SK-N-SH (cell line): ENCODE data around the gene AUTS2. TPM values are rescaled to one million over a fixed set of nuclear protein-coding genes. Genes with fewer than 3 reads are reported as not detected.

Experiments
- CTCF ChIA-PET: fragments of 300-600, 350-600 bp; formaldehyde crosslinking; extraction: SDS; loops from one replicate; lab custom pipeline; 2021; lab: Yijun Ruan, JAX
- POLR2A ChIA-PET: fragments of 350-600 bp; sonication (Branson Sonifier 250); formaldehyde crosslinking; extraction: SDS; loops from one replicate; lab custom pipeline; 2020; ENCODE audit warnings: antibody characterized with exemption, inconsistent platforms; lab: Yijun Ruan, JAX
- DNase-seq: peaks from one replicate; pipeline ENCODE4 v3.0.0; 2012
- H2AFZ ChIP-seq: fragments of 200-600 bp; sonication (generic); 2 replicates; pipeline ENCODE4 v1.8.1; 2016; ENCODE audit warnings: antibody characterized with exemption, mild to moderate bottlenecking, low read depth
- H3F3A ChIP-seq: fragments of 200-600 bp; sonication (generic); replicated peaks from 2 replicates; pipeline ENCODE3; 2016; ENCODE audit warnings: antibody characterized with exemption, mild to moderate bottlenecking; ENCODE audit not compliant: insufficient read depth
- H3K27ac ChIP-seq, 2 experiments: fragments of 200-500 bp in 1 of 2; fragments of 200-600 bp in 1 of 2; sonication (Bioruptor generic) in 1 of 2; sonication (generic), shearing (Covaris generic) in 1 of 2; 2 replicates each; pipeline versions ENCODE4 v1.5.1 to v1.6.1; 2014 to 2016; ENCODE audit warnings: low read depth in 2 of 2, inconsistent platforms in 1 of 2, low read length in 1 of 2, mild to moderate bottlenecking in 1 of 2, mixed read lengths in 1 of 2
- H3K27me3 ChIP-seq: fragments of 200-600 bp; sonication (generic), shearing (Covaris generic); 2 replicates; pipeline ENCODE4 v1.6.1; 2016; ENCODE audit warnings: mixed run types; ENCODE audit not compliant: insufficient read depth
- H3K36me3 ChIP-seq, 2 experiments: fragments of 200-500 bp in 1 of 2; fragments of 200-600 bp in 1 of 2; sonication (Bioruptor generic) in 1 of 2; sonication (generic) in 1 of 2; replicated peaks in 1 of 2; 2 replicates each; pipeline versions ENCODE3 to v1.5.1; 2014 to 2016; ENCODE audit warnings: low read length in 1 of 2, mild to moderate bottlenecking in 1 of 2; ENCODE audit not compliant: insufficient read depth in 2 of 2, control insufficient read depth in 1 of 2
- H3K4me1 ChIP-seq, 2 experiments: fragments of 200-500 bp in 1 of 2; fragments of 200-600 bp in 1 of 2; sonication (Bioruptor generic) in 1 of 2; sonication (generic), shearing (Covaris generic) in 1 of 2; 2 replicates each; pipeline versions ENCODE4 v1.5.1 to v1.6.1; 2014 to 2016; ENCODE audit warnings: low read depth in 1 of 2, low read length in 1 of 2, mixed run types in 1 of 2; ENCODE audit not compliant: insufficient read depth in 2 of 2, control insufficient read depth in 1 of 2
- H3K4me2 ChIP-seq: fragments of 200-600 bp; sonication (generic), shearing (Covaris generic); 2 replicates; pipeline ENCODE4 v1.6.1; 2017; ENCODE audit warnings: mixed run types
- H3K4me3 ChIP-seq, 2 experiments: fragments of 200-500 bp in 1 of 2; fragments of 200-600 bp in 1 of 2; sonication (Bioruptor generic) in 1 of 2; sonication (generic), shearing (Covaris generic) in 1 of 2; 2 replicates each; pipeline versions ENCODE4 v1.5.1 to v1.8.1; 2014 to 2016; ENCODE audit warnings: low read depth in 2 of 2, inconsistent platforms in 1 of 2, low read length in 1 of 2, mild to moderate bottlenecking in 1 of 2, mixed read lengths in 1 of 2, moderate library complexity in 1 of 2
- H3K79me2 ChIP-seq: fragments of 200-600 bp; sonication (generic); 2 replicates; pipeline ENCODE4 v1.8.1; 2017; ENCODE audit warnings: mild to moderate bottlenecking; ENCODE audit not compliant: insufficient read depth
- H3K9ac ChIP-seq: fragments of 200-600 bp; sonication (generic); 2 replicates; pipeline ENCODE4 v1.6.1; 2017; ENCODE audit warnings: mixed run types
- H3K9me2 ChIP-seq: fragments of 200-600 bp; sonication (generic); 2 replicates; pipeline ENCODE4 v1.6.1; 2017; ENCODE audit warnings: mixed run types
- H3K9me3 ChIP-seq: fragments of 200-600 bp; sonication (generic); 2 replicates; pipeline ENCODE4 v1.6.1; 2017; ENCODE audit warnings: mixed run types, mild to moderate bottlenecking, moderate library complexity
- H4K20me1 ChIP-seq: fragments of 200-600 bp; sonication (generic); 2 replicates; pipeline ENCODE4 v1.6.1; 2017; ENCODE audit warnings: mild to moderate bottlenecking, mixed run types; ENCODE audit not compliant: insufficient read depth
- CHD2 ChIP-seq: fragments of 150-350 bp; IDR thresholded peaks from 2 replicates; pipeline ENCODE4 v1.6.1; 2018; ENCODE audit warnings: low read length; ENCODE audit not compliant: partially characterized antibody
- ELF1 ChIP-seq: IDR thresholded peaks from 2 replicates; pipeline ENCODE4 v1.4.0; 2012
- EP300 ChIP-seq, 2 experiments: IDR thresholded peaks; 2 replicates each; pipeline versions ENCODE4 v1.4.0 to v1.6.1; 2012; ENCODE audit warnings: borderline replicate concordance in 1 of 2, low read depth in 1 of 2, low read length in 1 of 2
- EZH2phosphoT487 ChIP-seq: fragments of 200-600 bp; sonication (generic); IDR thresholded peaks from 2 replicates; pipeline ENCODE4 v1.6.1; 2017; ENCODE audit warnings: low read depth, mixed run types, mild to moderate bottlenecking, antibody characterized with exemption, moderate library complexity, borderline replicate concordance
- FOXJ3 ChIP-seq: sonication (generic); formaldehyde crosslinking; IDR thresholded peaks from 2 replicates; pipeline ENCODE4 v1.5.1; 2020; ENCODE audit warnings: mild to moderate bottlenecking, missing genetic modification reagents
- FOXM1 ChIP-seq: IDR thresholded peaks from 2 replicates; pipeline ENCODE4 v1.4.0; 2012; ENCODE audit warnings: low read depth, mild to moderate bottlenecking
- GABPA ChIP-seq: IDR thresholded peaks from 2 replicates; pipeline ENCODE4 v1.4.0; 2012; ENCODE audit warnings: low read depth, mild to moderate bottlenecking
- JUND ChIP-seq: IDR thresholded peaks from 2 replicates; pipeline ENCODE4 v1.4.0; 2012
- MEF2A ChIP-seq: IDR thresholded peaks from 2 replicates; pipeline ENCODE4 v1.4.0; 2012; ENCODE audit warnings: low read depth, borderline replicate concordance
- NFIC ChIP-seq: IDR thresholded peaks from 2 replicates; pipeline ENCODE4 v1.4.0; 2012; ENCODE audit warnings: borderline replicate concordance
- RFX5 ChIP-seq: IDR thresholded peaks from 2 replicates; pipeline ENCODE4 v1.6.1; 2012; ENCODE audit warnings: mild to moderate bottlenecking, improper control_type of control experiment, low read length
- RXRA ChIP-seq: IDR thresholded peaks from 2 replicates; pipeline ENCODE4 v1.4.0; 2012; ENCODE audit warnings: low read depth, mild to moderate bottlenecking, borderline replicate concordance
- SMC3 ChIP-seq: IDR thresholded peaks from 2 replicates; pipeline ENCODE4 v1.6.1; 2012; ENCODE audit warnings: low read depth, low read length, improper control_type of control experiment
- TAF1 ChIP-seq: IDR thresholded peaks from 2 replicates; pipeline ENCODE4 v1.6.1; 2012; ENCODE audit warnings: low read depth, mild to moderate bottlenecking, low read length, moderate library complexity, borderline replicate concordance
- YY1 ChIP-seq: IDR thresholded peaks from 2 replicates; pipeline ENCODE4 v1.4.0; 2012; ENCODE audit warnings: low read depth, mild to moderate bottlenecking
- WGBS: methylation state at CpG from one replicate; pipeline ENCODE4 v1.1.6; 2017; ENCODE audit warnings: low lambda C conversion rate; 5-methylcytosine and 5-hydroxymethylcytosine counted together
- polyA plus RNA-seq, 3 experiments: library from polyadenylated mRNA; depleted of rRNA; stranded (reverse); fragments of >200 nt; gene quantifications; 2 replicates each; pipeline ENCODE4 v1.2.3, GENCODE V29; 2012
- TF ChIP-seq, protein P1 (sequence below): IDR thresholded peaks from 2 replicates; pipeline ENCODE4; 2012
- TF ChIP-seq, protein P2 (sequence below): IDR thresholded peaks from 2 replicates; pipeline ENCODE4 v1.6.1; 2012; ENCODE audit warnings: mild to moderate bottlenecking, low read depth, low read length, moderate library complexity
- TF ChIP-seq, protein P3 (sequence below): fragments of 200-600 bp; sonication (generic); IDR thresholded peaks from 2 replicates; pipeline ENCODE4 v1.6.1; 2017; ENCODE audit warnings: antibody characterized with exemption, mild to moderate bottlenecking, moderate library complexity

The AUTS2 gene
- polyA plus RNA-seq, 1 of the 3 experiments (the other 2 are of a cell fraction), result 15.6 TPM

DNA sequence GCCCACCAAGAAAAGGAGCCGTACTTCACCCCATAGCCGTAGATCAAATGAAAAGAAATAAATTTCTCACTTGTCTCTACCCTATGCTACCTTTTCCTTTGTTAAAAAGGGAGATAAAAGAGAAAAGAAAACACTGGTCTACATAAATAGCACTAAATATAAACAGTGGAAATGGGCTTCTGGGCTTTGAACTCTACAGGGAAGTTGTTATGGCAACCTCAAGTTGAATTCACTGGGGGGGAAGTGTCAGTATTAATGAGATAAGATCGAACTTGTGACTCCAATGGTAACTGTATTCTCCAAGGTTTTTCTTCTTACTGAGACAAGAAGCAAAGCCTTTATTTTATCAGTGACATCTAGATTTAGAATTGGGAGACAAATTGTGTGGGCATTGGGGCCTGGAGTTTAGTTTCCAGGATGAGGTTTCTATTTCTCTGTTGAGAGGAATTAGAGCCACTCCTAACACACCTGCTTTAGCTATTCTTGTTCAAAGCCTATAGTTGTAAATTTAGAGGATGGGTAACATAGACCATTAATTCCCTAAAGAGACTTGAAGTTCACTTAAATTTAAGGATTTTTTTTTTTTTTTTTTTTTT lies 929.3 kb downstream of the AUTS2 start:
- CTCF ChIA-PET, result no interaction called here
- Histone ChIP-seq H3K9me3 (no peaks in the 10 kb centered on the region), H3K9me2 (no peaks in the 10 kb centered on the region), H3K27ac (no peak overlapping the region), H3K9ac (no peak overlapping the region)
- POLR2A ChIA-PET, result no interaction called here
- TF ChIP-seq RFX5 (no peak), CHD2 (no peak), ELF1 (no peak), SMC3 (no peak), MEF2A (no peak), FOXM1 (no peak), RXRA (no peak), EP300 (IDR thresholded peaks at IDR 0.05; ENCODE audit: borderline replicate concordance in 1 of 2, low read depth in 1 of 2, low read length in 1 of 2) (no peak), GABPA (no peak), YY1 (no peak), TAF1 (no peak)
- TF ChIP-seq, protein P1, sequence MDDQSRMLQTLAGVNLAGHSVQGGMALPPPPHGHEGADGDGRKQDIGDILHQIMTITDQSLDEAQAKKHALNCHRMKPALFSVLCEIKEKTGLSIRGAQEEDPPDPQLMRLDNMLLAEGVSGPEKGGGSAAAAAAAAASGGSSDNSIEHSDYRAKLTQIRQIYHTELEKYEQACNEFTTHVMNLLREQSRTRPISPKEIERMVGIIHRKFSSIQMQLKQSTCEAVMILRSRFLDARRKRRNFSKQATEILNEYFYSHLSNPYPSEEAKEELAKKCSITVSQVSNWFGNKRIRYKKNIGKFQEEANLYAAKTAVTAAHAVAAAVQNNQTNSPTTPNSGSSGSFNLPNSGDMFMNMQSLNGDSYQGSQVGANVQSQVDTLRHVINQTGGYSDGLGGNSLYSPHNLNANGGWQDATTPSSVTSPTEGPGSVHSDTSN, result no peak
- TF ChIP-seq, protein P2, sequence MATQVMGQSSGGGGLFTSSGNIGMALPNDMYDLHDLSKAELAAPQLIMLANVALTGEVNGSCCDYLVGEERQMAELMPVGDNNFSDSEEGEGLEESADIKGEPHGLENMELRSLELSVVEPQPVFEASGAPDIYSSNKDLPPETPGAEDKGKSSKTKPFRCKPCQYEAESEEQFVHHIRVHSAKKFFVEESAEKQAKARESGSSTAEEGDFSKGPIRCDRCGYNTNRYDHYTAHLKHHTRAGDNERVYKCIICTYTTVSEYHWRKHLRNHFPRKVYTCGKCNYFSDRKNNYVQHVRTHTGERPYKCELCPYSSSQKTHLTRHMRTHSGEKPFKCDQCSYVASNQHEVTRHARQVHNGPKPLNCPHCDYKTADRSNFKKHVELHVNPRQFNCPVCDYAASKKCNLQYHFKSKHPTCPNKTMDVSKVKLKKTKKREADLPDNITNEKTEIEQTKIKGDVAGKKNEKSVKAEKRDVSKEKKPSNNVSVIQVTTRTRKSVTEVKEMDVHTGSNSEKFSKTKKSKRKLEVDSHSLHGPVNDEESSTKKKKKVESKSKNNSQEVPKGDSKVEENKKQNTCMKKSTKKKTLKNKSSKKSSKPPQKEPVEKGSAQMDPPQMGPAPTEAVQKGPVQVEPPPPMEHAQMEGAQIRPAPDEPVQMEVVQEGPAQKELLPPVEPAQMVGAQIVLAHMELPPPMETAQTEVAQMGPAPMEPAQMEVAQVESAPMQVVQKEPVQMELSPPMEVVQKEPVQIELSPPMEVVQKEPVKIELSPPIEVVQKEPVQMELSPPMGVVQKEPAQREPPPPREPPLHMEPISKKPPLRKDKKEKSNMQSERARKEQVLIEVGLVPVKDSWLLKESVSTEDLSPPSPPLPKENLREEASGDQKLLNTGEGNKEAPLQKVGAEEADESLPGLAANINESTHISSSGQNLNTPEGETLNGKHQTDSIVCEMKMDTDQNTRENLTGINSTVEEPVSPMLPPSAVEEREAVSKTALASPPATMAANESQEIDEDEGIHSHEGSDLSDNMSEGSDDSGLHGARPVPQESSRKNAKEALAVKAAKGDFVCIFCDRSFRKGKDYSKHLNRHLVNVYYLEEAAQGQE, result no peak
- TF ChIP-seq, all 33 proteins: peak for 0
- Histone ChIP-seq H3K27me3 (no peaks in the 10 kb centered on the region), H3K4me1 (peaks cover 0 to 15% of the 10 kb centered on the region in 2 experiments; a peak in 1 of 4 replicates), H3F3A (no peaks in the 10 kb centered on the region), H3K4me2 (no peak overlapping the region), H3K36me3 (no peaks in the 10 kb centered on the region), H2AFZ (no peak overlapping the region), H4K20me1 (no peaks in the 10 kb centered on the region), H3K4me3 (no peak overlapping the region), H3K79me2 (no peaks in the 10 kb centered on the region)
- 74% methylated on average over 3 of the region's 3 CpGs for WGBS
- DNase-seq, result no peak

DNA sequence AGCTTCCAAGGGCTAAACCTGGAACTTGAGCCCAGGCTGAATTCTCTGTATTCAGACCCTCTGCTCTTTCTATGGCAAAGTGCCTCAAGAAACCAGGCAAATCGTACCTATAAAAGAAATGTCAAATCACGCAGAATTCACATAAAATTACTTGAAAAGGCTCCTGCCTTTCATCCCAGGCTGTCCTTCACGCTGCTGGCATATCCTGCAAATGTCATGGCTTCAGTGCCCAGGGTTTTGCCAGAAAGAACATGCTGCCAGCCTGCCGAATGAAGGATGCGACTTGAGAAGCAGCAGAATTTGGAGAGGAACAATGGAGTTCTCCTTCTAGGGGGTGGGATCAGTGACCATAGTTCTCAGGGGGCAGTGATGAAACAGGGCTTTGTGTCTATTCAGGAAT lies 931.2 kb downstream of the AUTS2 start:
- ChIA-PET CTCF (interaction anchor here (1.0 to 3.5 kb wide), 4 partner anchors 21 to 169 kb away, joined by 3 to 14 read pairs (median 6); no protein-coding TSS in a partner anchor), POLR2A (no interaction called here)
- WGBS, result 80% methylated on average over 5 of the region's 5 CpGs
- no peak for DNase-seq
- H3K27me3 ChIP-seq, result no peaks in the 10 kb centered on the region
- H3F3A ChIP-seq, result no peaks in the 10 kb centered on the region
- peaks cover 0 to 15% of the 10 kb centered on the region in 2 experiments; a peak in 1 of 4 replicates for H3K4me1 ChIP-seq
- H3K9me2 ChIP-seq, result no peaks in the 10 kb centered on the region
- no peak overlapping the region for H3K4me2 ChIP-seq
- H3K9me3 ChIP-seq, result no peaks in the 10 kb centered on the region
- H4K20me1 ChIP-seq, result no peaks in the 10 kb centered on the region
- no peak overlapping the region for H2AFZ ChIP-seq
- no peaks in the 10 kb centered on the region for H3K79me2 ChIP-seq
- no peaks in the 10 kb centered on the region for H3K36me3 ChIP-seq
- H3K9ac ChIP-seq, result no peak overlapping the region
- H3K4me3 ChIP-seq, result no peak overlapping the region
- no peak overlapping the region; a peak in 1 of 4 replicates for H3K27ac ChIP-seq
- TF ChIP-seq EP300 (IDR thresholded peaks at IDR 0.05; ENCODE audit: borderline replicate concordance in 1 of 2, low read depth in 1 of 2, low read length in 1 of 2) (no peak), SMC3 (no peak), JUND (no peak), EZH2phosphoT487 (no peak), NFIC (no peak), FOXJ3 (CRISPR knock-in tag) (no peak)
- TF ChIP-seq, protein P3, sequence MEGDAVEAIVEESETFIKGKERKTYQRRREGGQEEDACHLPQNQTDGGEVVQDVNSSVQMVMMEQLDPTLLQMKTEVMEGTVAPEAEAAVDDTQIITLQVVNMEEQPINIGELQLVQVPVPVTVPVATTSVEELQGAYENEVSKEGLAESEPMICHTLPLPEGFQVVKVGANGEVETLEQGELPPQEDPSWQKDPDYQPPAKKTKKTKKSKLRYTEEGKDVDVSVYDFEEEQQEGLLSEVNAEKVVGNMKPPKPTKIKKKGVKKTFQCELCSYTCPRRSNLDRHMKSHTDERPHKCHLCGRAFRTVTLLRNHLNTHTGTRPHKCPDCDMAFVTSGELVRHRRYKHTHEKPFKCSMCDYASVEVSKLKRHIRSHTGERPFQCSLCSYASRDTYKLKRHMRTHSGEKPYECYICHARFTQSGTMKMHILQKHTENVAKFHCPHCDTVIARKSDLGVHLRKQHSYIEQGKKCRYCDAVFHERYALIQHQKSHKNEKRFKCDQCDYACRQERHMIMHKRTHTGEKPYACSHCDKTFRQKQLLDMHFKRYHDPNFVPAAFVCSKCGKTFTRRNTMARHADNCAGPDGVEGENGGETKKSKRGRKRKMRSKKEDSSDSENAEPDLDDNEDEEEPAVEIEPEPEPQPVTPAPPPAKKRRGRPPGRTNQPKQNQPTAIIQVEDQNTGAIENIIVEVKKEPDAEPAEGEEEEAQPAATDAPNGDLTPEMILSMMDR, result no peak
- TF ChIP-seq, protein P2, result no peak
